HG03196 (cell line): ENCODE measurements around the gene PRCD.

Experiments used
- ATAC-seq: cut with Tn5 transposase; IDR thresholded peaks from one replicate; pipeline ENCODE4 v1.9.1; 2021; ENCODE audit not compliant: unreplicated experiment

The PRCD gene, protein sequence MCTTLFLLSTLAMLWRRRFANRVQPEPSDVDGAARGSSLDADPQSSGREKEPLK

DNA sequence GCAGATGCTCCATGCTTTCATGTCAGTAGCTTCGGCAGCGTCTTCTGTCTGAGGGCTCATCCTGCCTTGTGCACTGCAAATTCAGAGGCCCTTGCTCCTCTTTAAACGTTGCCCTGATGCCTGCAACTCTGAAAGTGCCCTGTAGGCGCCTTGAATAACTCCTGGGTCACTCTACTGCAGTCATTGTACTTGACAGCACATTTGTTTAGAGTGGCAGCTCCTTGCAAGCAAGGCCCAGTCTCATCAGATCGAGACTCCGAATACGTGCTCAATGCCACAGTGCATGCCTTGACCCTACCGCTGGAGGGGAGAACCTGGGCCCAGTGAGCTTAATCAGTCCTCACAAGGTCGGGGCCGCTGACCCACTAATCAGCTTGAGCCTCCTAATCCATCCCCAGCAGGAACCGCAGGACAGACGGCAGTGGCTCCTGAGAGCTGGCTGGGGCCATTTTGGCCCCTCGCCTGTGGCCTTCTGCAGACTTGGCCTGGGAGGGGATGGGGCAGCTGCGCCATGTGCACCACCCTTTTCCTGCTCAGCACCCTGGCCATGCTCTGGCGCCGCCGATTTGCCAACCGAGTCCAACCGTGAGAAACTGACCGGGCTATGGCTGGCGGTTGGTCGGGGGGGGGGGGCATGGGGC is at the start of gene PRCD:
PRCD (plus strand) TSS at position 414 of the 641 bp plus-strand sequence; CDS start at position 512, 98 bp downstream.
- ATAC-seq, result no peak

DNA sequence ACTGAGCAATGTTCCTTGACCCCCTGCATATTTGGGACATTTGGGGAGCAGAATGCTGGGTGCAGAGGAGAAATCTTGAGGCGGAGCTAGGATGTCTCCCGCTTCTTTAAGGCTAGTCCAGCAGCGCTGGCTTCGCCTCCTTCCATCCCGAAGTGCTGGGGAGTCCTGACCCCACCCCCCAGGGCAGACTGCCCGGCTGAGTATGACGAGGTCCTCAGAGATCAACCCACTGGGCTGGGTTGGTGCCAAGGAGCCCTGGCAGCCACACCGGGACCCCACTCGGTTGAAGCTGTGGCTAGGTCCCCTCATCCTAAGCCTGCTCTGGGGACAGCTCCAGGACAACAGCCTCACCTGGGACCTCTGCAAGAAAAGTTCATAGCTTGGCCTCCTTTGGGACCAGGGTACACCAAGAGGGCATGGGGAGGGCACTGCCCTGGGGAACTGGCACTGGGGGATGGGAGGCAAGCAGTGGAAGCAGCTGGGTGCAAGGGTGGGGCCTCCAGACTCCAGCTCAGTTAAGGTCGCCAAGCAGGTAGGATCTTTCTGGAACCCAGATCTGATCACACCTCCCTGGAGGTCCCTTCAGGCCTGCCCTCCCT is 49.6 kb upstream of the PRCD start:
- ATAC-seq, result no peak

DNA sequence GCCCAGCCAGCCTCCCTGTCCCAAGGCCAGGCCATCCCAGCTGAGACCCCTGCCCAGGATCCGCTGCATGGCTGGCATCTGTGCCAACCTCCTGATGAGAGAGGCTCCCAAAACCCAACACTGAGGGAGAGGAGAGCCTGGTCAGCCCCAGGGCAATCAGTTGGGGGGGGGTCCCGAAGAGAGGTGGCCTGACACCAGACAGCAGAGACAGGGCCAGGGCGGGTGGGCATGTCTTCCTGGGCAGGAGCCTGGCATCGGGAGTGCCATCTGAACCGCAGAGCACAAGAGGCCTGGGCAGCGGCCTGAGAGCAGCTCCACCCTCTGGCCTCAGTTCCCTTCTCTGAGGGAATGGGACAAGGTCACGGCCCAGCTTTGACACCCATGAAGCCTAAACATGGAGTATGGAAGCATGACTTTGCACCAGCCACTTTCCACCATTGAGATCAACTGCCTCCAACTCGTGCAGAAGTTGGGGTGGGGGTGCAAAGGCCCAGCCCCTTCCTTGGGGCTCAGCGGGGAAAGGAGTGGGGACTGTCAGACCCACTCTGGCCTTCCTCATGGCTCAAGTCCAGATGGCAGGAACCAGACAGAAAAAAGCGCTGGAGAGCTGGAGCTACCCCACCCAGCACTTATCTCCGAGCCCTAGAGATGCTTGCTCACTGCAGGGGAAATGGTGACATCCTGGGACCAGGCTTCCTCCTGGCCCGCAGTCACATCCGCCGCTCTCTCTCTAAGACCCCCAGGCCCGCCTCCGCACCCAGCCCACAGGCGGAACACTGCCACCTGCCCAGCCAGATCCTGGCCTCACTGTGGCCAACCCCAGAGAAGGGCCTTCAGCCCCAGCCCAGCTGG is 48.3 kb upstream of the PRCD start:
- peak; percentile 12 for ATAC-seq

DNA sequence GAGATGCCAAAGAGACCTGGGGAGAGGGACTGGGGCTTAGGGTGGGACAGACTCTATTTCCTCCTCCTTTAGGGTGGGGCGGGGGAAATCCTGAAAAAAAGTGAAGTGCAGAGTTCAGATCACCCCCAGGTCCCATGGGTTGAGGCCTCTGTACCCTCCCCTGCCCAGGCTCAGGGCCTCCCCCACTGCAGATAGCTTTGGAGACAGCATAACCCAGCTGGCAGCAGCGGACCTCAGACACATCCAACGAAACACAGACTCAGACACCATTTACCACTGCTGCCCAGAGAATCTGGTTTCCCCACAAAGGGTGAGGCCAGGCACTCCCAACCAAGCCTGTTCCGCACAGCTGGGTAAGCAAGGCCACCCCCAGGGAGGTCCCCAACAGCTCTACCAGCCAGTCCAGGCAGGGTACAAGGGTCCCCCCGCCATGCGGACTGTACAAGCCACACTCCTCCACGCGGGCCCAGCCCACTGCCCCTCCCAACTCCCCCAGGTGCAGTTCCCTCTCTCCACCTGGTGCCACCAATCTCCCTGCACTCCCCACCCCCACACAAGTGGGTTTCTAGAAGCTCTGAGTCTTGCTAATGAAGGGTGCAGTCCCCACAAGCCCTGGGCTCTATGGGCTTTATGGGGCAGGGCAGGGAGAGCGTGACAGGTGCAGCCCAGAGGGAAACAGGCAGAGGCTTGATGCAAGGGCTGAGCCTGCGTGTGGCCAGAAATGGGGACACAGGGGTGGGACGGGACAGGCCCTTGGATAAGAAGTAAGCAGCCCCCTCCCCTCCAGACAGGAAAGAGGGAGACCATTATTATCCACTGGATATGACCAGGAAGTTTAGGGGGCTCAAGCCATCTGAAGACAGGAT is 47.5 kb upstream of the PRCD start:
- ATAC-seq, result peak; percentile 35

DNA sequence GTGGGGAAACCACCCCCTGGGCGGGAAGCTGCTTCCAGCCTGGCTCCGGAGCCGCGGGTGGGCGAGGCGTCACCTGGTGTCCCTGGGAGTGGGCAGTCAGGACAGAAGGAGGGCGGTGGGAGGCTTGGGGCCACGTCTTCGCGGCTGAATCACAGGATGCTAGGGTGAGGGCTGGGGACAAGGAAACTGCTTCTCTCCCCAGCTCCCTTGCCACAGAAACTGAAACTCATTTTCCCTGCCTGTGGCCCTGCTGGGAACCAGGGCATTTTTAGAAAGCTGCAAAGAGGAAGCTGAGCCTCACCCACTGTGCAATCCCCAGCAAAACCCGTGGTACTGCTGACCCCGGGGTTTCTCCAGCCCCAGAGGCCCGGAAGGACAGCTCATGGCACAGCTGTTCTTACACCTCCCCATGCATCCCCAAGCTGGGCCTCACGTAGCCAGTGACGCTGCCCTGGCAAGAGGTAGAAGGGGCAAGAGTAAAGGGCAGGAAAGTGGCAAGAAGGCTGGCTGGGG is 46.8 kb upstream of the PRCD start:
- peak; percentile 46 for ATAC-seq

DNA sequence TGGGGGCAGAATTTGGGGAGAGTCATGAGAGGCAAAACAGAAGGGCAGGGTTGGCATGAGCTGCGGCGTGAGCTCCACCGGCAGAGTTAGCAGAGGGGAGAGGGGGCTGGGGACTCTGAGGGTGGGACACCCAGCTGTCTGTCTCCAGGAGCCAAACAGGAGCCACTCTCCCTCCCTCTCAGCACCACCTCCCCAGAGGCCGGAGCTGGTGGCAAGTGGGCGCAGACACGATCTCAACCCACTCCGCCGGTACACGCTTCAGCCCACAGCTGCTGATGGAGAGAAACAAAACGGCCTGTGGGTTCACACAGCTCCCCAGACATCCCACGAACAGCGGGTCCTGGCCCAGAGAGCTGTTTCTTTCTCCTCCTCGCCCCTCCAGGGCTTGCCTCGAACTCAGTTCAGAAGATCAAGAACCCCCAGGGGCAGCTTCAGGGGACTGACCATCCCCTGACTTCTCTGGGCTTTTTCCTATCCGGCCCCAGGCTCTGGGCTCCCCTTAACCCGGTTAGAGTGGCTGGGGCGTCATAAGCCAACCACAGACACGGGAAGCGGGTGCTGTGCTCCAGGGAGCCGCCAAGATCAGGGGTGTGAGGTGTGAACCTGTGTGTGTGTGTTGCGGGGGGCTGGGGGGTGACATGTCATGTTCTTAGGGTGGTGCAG is 46.2 kb upstream of the PRCD start:
- no peak for ATAC-seq

DNA sequence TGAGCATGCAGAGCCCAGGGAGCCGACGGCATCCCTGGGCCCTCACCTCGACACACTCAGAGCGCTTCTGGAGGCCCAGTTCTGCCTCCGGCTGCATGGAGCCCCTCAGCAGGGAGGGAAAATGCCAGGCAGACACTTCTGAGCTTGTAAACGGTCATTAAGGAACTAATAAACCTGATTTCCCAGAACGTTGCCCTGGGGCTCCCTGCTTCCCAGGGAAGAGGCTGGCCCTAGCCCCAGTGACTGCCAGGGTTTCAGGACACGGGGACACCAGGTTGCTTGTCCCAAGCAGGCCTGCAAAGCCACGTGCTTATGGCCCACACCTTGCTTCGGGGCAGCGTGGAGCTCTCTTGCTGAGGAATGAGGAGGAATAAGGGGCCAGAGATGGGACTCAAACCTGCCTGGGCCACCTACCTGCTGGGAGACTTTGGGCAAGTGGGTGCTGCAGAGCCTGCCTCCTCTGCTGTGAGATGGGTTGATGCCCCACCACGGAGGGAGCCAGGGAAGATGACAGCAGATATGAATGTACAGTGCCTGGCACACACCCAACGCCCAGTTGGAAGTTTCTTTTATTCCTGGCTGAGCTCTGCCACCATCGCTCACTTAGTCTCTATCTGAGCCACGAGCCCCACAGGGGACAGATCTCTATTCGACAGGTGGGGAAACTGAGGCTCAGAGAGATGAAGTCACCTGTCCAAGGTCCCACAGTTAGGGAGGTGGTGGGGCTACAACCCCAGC is 44.0 kb upstream of the PRCD start:
- ATAC-seq, result no peak

DNA sequence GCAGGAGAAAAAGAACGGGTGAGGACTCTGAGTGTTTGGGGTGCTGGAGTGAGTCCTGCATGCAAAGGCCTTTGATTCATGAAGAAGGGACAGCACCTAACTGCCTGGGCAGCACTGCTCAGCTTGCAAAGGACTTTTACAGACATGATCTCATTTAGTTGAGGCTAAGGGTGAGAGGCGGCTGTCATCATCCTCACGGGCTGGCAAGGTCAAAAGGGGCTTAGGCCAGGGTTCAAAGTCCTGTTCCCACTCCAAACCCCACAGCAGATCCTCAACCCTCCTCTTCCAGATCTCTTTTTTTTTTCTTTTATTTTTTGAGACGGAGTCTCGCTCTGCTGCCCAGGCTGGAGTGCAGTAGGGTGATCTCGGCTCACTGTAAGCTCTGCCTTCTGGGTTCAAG is 43.4 kb upstream of the PRCD start:
- no peak for ATAC-seq

DNA sequence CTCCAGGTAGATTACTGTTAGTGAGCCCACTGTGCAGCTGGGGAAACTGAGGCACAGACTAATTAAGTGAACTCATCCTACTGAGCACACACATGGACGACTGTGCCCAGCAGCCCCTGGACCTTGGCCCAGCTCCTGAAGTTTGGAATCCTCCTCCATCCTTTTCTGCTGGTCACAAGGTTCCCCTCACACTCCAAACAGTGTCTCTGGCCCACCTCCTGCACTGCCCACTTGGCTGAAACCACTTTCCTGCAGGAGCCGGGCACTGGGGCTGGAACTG is 42.2 kb upstream of the PRCD start:
- ATAC-seq, result no peak

DNA sequence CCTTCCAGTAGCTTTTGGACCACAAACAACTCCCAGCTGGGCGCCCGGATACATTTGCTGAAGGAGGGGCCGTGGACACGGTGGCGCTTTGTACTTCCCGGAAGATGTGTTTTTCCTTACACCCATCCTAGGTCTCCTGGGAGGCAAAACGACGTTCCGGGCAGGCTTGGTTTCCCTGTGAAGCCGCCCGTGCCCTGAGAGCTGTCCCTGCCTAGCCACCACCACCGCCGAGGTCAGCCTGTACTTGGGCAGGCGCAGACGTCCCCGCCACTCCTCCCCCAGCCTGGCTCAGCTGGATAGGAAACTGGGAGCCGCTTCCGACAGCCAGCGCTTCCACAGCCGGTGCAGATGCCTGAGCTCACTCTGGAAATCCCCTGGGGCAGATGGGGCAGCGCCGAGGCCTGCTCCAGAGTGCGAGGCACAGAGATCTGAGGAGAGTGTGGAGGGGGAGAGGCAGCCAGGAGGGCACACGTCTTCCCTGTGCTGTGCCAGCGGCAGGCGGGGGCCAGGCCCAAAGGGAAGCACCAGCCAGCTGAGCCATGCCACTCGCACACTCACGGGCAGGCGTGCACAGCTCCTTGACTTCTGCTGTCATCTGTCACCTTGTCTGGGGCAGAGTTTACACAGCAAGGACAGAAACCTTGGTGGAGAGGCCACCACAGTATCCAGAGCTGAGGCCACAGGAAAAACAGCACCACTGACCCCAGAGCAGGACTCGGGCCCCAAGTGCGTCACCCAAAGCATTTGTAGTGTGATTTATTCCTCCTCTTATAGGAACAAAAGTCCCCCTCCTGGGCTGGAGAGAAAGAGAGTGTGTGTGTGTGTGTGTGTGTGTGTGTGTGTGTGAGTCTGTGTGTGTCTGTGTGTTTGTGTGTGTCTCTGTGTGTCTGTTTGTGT is 41.6 kb upstream of the PRCD start:
- ATAC-seq, result no peak

DNA sequence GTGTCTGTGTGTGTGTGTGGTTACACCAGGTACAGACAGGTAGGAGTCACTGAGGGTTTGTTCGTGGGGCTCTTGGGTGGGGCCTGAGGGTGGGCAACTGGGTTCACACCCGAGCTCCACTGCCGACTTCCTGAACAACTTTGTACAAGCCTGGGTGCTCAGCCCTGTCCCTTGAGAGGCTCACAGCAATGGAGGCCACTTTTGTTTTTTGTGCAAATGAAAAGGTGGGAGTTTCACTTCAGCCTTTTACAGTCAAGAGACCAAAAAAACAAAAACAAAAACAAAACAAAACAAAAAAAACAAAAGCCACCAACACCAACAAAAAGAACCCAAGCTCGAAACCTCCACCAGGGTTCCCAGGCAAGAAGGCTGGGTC is 41.0 kb upstream of the PRCD start:
- ATAC-seq, result no peak

DNA sequence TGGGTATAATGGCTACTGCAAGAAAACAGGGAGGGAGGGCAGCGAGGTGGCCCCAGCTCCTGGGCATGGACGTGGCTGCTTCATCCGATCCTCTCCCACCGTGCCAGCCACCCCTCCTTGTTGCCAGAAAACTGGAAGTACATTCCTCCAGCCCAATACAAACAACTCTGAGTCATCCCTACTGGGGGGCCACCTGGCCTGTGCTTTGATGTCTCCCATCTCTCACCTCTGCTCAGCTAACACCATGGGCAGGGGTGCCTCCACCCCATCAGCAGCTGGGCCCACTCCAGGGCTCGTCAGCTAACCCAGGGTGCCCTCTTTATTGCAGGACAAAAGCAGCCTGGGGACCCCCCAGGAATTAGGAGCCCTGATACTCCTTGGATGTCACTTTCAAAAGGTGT is 40.6 kb upstream of the PRCD start:
- ATAC-seq, result no peak

DNA sequence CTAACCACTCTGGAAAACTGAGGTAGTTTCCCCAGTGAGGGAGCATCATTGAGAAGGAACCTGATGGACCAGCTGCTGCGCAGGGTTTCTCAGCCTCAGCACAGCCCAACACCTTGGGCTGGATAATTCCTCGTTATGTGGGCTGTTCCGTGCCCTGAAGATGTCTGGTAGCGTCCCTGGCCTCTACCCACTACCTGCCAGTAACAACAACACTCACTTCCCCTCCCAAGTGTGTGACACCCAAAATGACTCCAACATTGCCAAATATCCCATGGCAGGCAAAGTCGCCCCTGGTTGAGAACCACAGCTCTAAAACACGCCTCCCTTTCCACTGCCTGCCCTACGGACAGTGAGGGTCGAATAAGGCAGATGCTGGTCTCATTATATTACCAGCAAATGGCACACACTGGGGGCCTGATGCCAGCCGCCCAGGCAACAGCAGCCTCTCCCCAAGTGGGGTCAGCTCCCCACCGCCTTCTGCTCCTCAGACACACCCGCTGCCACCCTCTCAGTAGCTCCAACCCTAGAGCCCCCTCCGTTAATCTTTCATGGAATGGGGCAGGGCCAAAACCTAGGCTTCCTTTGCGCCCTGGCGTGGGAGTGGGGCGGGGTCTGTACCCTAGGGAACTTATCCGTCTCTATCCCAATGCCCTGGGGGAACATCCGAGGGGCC is 39.6 kb upstream of the PRCD start:
- no peak for ATAC-seq

DNA sequence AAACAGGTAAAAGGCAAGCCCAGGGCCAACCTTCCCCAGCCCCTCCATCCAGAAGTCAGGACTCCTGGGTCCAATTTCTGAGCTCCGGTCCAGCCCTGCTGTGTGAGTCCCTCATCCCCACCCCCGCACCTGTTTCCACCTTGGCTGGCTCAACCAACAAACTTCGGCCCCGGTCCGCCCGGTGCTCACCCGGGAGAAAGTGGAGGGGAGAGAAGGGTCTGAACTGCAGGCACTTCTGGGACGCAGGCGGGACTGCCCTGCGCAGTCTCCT is 39.2 kb upstream of the PRCD start:
- ATAC-seq, result no peak

DNA sequence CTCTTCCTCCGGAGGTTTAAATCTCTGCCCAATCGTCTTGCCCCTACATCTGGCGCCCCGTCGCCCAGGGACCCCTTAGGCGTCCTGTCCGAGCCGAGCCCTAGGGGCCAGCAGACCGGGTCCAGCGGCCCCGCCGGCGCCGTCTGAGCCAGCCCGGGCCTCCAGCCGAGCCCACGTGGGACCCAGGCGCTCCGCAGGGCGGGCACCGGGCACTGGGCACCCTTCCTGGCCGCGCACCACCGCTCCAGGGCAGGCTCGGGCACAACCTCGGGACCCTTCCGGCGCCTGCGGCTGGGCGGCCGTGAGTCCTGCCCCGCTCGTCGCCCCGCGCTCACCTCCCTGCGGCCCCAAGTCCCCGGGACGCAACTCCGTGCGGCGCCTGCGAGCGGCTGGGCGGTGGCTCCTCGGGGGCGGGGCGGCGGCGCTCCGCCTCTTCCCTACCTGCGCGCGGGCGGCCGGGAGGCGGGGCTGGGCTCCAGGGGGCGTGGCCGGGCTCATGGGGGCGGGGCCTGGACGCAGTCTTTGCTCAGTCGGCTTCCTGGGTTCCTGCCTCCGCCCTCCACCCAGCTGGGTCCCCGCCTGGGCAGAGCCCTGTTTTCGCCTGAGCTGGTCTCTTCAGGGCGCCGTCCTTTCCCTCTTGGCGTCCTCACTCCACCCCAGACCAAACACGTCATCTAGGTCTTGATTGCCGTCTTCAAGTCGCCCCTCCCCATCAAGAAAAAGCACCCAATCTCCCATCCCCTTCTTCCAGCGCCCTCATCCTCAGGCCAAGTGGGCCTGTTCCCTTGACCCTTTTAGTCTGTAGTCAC is 38.6 kb upstream of the PRCD start, which contains the start of gene RHBDF2:
RHBDF2 (minus strand) TSS at position 406 of the 809 bp plus-strand sequence. CDS start 19,899 bp downstream, outside the sequence.
- peak; percentile 65 for ATAC-seq

DNA sequence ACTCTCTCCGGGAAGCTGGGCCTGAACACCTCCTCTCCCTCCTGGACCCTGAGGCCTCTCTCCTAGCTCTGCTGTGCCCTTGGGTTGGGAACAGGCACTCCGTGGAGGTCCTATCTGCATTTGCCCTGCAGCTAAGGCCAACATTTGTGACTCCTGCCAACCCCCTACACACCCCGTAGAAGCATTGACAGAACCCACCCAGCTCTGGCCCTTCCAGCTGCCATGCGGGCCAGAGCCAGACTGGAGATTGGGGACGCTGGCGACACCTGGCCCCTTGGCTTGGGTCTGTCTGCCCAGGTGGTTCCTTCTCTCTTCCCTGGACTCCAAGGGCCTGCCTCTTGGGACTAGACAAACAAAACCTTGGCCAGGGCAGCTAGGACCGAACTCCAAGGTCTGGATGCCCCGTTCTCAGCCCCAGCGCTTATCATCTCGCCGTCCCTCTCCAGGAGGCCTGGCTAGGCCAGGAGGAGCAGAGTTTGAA is 38.0 kb upstream of the PRCD start:
- ATAC-seq, result no peak
